ENCODE results near the gene LRRIQ1.
"Not testable (repeated sequence)": the region's sequence is repeated elsewhere in the genome, so short reads cannot be mapped to it uniquely, and the experiment has no call there.

The LRRIQ1 gene

DNA sequence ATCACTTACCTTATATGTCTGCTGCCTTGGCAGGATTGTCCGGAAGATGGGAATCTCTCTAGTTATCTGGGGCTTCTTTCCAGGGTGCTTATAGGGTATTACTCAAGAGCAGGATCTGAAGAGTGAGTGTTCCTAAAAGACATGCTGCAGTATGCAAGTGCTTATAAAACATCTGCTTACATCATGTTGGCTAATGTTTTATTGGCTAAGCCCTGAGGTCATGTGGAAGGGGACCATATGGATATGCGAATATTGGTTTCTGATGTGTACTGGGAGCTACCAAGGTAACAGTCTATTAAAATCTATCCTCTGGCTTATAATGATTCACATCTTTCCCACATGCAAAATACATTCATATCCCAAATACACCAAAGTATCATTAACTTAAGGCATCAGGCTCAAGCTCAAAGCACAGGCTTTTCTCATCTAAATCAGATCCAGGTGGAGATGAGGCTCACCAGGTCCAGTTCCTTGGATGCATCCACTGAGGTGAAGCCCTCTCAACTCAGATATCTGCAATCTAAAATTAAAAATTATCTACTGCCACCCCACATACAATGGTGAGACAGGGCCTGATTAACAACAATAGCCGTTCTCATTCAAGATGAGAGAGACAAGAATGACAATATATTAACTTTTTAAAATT is 29.8 kb downstream of the LRRIQ1 start:
- no peak for DNase-seq

DNA sequence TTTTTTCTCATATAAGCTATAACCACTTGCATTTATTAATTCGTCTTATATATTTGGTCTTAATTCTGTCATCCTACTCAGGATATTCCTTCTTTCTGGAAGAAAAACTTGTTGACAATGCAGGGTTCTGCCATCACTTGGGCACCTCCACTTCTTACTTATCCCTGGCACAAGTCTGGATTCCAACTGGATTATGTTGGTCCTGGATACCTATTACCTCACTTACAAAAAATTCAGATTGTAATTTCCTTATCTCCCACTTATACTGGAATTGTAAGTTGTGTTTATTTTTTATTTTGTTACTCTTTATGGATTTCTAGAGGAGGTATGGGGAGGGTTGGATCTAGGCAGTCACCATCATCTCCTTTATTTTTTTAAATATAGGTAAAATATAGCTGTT is 36.7 kb downstream of the LRRIQ1 start:
- peak; percentile 83 for DNase-seq

DNA sequence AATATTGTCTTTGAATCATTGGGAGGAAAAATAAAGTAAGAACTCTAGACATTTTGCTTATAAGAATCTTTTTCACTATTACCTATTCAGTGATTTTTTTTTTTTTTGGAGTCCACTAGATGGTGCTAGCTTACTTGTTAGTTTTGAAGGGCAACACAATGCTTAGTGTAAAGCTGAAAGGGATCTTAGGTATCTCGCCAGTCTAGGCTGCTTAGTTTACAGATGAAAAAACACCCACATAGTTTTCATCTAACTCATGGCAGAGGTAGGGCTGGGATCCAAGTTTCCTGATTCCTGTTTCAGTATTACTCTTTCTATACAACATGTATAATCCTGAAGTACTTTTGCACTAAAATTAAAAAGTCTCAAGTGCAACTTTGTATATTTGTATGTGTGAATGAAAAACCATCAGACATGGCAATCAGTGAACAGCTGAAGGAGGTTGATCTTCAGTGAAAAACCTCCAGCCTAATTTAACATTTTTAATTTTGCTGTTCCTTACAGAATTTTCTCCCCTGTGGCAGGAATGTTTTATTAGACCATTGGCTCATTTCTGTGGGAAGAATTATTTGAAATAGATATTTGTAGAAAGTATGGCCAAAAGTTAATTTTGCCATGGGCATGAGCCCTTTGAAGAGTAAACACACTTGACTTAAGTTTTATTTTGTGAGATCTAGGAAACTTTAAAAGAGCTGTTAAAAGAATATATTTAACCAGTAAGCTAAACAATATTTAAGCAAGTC is 40.7 kb downstream of the LRRIQ1 start:
- DNase-seq: peak; percentile 93

DNA sequence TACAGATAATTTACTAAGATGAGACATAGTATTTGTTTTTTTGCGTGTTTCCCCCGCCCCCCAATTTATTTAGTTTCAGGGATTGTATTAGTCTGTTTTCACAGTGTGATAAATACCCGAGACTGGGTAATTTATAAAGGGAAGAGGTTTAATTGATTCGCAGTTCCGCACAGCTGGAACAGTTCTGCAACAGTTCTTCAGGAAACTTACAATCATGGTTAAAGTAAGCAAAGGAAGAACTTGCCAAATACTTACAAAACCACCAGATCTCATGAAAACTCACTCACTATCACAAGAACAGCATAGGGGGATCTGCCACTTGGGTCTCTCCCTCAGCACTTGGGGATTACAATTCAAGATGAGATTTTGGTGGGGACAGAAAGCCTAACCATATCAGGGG is 48.9 kb downstream of the LRRIQ1 start:
- DNase-seq: no peak

DNA sequence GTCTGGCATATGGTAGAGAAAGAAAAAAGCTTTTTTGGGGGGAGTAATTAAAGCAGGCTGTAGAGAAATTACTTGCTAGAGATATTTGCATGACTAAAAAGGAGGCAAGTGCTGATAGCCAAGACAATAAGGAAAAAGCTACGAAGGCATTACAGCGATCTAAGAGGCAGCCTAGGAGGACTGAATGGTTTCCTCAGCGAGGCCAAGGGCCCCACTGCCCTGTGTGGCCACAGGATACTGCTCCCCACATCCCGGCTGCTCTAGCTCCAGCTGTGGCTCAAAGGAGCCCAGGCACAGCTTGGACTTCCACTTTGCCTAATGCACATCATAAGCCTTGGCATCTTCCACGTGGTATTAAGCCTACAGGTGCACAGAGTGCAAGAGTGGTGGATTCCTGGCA is 53.6 kb downstream of the LRRIQ1 start:
- no peak for DNase-seq

DNA sequence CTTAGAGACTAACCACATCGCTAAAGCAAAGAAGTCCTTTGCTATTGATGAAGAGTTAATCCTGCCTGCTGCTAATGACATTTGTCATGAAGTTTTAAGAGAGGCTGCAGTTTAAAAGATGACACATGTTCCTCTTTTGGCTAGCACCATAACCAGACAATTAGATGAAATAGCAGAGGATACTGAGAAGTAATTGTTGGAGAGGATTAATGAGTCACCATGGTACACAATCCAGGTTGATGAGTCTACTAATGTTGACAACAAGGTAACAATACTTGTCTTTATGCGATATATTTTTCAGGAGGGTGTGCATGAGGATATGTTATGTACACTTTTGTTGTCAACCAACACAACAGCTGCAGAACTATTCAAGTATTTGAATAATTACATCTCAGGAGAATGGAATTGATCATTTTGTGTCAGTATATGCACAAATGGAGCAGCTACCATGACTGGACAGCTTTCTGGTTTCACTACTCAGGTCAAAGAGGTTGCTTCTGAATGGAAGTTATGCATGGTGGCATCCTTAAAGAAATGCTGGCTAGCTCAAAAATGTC is 56.7 kb downstream of the LRRIQ1 start:
- no peak for DNase-seq

DNA sequence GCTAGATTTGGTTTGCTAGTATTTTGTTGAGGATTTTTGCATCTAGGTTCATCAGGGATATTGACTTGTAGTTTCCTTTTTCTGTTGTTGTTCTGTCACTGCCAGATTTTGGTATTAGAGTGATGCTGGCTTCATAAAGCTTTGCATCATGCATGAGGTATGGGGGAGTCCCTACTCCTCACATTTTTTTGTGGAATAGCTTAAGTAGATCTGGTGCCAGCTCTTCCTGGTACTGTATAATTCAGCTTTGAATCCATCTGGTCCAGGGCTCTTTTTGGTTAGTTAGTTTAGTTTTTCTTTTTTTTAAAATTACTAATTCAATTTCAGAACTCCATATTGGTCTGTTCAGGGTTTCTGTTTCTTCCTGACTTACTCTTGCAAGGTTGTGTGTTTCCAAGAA is 59.4 kb downstream of the LRRIQ1 start:
- peak; percentile 27 for DNase-seq

DNA sequence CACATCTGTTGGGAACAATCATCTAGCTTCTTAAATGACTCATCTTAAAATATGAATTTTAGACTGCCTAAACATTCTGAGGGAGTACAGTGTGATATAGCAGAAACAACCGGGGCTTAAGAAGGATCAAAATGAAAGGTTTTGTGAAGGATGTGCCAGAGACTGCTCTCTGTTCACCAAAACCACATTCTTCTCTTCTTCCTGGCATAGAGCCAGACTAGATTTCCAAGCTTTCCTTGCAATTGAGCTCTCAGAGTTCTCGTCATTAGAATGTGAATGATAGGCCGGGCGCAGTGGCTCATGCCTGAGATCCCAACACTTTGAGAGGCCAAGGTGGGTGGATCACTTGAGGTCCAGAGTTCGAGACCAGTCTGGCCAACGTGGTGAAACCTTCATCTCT is 94.5 kb downstream of the LRRIQ1 start:
- peak; percentile 3 for DNase-seq

DNA sequence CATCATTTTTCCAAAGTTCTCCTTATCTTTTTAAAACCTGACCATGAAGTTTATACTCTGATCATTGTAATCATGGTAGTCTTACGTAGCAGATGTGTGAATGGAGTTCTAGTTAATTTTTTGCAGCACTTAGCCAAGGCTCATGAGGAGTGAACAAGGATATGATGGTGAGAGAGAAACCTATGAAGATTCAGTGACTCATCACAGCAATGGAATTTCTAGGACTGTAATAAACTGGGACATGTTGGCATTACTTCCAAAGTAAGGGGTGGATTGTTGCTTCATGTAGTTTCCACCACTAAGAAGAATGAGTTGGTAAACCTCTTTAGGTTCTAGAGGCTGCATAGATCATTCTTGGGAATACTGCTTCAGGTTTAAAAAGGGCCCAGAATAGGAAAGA is 102.7 kb downstream of the LRRIQ1 start:
- DNase-seq: peak; percentile 49

DNA sequence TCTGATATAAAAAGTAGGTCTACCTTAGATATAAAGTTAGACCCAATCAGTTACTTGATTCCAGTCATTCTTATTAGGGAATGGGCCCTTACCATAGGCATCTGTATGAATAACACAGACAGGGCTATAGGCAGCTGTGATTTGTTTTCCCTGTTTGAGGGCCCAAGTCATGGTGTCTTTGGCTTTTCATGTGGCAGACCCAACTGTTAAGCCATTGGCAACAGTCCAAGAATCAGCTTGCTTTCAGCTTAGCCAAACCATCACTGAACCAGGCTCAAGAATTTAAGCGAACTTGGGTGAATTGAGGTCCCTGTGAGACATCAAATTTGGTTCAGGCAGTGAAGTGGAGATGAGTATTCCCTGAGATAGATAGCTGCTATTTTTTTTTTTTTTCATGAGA is 111.2 kb downstream of the LRRIQ1 start:
- no peak for DNase-seq

DNA sequence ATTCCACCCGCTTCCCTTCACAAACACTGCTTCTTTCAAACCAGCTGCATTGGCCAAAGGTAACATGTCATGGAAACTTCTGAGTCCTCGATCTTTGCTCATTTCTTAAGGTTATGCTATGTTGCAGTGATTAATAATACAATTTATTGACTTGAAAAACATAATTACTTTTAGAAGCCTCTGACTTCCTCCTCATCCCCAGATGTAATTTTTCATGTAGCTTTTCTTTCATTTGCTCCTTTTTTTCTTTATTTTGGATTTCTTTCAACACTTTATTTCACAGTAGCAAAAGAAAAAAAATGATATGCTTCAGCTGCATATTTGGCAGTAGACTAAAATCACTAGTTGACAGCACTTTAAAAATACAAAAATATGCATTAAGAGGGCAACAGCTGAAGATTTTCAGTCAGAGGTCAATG is 116.2 kb downstream of the LRRIQ1 start:
- no peak for DNase-seq

DNA sequence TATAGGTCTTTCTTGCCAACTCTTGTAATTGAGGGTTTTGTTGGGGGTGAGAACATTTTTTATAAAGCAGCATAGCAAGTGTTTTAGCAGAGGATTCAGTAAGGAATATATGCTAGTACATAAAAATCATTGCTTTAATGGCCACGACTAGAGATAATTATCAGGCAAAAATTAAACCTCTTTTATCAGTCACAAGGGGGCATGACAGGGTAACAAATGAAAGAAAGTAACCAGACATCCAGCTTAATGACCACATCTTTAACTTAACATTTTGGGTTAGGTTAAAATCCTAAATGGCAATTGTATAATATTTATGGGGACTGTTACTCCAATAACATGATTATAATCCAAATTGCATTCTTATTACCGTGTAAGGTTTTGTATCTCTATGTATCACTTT is 119.6 kb downstream of the LRRIQ1 start:
- DNase-seq: peak; percentile 10

DNA sequence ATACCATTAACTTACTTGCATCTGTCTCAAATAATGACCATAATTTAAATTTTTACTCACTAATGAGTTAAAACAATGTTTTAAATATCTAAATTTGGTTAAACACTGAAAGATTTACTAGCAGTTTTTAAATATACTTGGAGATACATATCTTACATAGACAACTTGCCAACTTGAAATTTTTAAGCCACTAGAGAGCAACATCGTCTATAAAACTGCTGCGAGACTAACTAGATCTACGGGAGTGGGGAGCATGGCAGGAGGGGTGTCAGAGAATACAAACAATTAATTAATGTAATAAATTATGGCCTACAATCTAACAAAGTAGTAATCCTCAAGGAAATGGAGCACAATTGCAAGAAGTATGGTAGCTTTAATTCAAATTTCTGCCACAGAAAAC is 120.4 kb downstream of the LRRIQ1 start:
- DNase-seq: no peak

DNA sequence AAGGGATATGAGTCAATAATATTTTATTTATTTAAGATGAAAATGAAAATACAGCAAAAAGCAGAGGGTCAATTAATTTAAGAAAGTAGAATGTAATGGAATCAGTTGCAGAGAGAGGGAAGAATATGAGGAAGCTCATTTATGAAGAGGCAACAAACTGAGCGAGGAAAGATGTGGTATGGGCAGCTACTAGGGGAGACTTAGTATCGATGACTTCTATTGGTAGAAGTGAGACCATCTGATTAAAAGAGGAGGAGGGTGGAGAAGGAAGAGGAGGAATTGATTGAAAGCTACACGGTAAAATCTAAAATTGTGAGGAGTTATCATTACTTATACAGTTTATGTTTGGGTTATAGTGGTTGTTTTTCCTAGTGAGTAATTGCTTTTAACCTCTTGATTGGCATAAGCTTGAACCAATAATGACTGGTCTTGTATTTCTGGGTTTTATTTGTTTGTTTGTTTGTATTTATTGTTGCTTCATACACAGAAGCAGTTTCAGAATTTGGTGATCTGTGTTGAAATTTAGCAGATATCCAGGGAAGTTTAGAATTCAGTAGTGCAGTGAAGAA is 121.0 kb downstream of the LRRIQ1 start:
- no peak for DNase-seq

DNA sequence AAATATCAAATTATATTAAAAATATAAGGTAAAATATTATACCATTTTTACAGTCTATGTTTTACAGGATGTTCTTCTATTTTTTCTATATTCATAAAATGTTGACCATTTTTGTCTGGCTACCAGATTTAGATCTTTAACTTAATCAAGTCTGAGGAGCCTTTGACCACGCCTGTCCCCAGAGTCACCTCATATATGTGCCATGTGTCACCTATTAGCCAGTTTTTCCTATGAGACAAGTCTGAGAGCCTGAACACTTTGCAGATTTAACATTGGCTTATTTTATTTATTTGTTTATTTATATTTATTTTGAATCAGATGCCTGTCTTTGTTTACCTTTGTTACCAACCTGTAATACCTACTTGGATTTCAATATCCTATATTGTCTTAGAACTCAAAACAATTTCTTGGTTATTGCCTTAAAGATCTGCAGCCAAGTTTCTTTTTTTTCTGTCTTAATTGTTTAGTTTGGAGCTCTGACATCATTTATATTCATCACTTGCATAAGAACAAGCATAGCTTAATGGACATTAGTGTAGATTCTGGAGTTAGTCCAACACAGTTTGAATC is 127.7 kb downstream of the LRRIQ1 start:
- DNase-seq: no peak

DNA sequence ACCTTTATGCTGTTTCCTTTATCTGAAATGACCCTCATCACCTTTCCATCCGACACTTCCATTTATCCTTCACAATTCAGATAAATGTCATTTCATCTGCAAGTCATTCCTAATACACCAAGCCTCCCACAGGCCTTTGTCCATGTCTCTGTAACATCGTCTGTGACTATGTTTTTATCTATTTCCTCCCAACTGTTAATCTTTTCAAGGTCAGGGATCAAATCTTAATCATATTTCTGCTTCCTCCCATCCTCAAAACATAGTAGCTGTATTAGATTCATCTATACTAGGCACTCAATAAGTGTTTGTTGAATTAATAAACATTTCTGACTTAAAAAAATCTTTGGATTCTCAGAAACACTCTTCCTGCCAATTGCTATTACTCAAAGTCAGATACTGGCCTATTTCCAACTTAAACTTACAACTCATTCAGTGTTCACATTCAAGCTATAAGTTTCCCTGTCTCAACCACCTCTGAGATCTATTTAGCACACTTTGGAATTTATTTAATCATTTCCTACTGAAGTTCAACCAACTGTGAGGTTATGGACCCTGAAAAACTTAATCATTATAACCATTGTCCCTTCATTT is 143.6 kb downstream of the LRRIQ1 start:
- DNase-seq: peak; percentile 64

DNA sequence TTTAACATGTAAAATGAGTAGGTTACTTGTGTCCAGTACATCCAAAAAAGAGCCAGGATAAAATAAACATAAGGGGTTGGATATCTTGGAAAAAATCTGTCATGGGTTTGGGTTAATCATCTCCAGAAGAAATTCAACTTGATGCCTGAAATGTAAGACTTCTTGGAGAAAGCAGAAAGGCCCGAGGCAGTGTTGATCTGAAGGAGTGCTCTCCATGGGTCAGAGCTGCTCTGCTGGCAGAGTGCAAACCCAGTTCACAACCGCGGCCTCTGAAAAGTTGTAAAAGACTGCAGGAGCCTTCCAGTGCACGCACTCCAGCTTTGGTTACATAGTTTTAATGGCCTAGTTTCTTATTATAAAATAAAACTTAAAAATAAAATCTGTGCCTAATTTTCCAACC is 146.5 kb downstream of the LRRIQ1 start:
- DNase-seq: no peak

DNA sequence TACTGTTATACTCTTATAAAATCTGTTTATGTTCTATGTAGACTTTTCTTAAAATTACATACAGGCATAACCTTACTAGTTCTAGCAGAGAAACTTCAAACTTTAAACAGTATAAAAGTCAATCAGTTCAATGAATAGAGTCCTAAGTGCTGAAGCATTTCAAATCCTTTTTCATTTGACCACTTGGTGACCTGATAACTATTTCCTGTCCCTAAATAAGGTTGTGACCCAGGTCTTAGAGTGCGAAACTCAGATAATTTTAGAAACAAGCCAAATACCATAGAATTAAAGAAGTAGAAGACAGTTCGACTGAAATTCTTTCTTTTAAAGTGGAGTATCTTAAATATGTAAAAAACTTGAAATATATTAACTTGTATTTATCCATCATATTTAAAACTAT is 147.7 kb downstream of the LRRIQ1 start:
- DNase-seq: no peak

DNA sequence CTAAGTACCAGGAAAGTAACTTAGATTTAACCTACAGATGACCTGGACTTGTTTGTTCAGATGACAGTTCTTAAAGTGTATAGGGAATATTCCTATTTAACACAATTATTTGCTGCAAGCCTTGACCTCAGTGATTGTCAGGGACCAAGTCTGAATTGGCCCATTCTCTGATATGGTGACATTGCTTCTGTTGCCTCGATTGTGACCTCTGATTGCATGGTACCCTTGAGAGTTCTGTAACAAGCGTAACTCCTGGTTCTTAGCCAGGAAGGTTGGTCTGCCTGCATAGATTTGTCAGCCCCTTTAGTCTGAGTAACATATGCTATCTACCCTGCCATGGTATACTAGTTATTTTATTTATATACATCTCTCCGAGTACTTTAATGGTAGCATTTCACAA is 150.1 kb downstream of the LRRIQ1 start:
- no peak for DNase-seq

DNA sequence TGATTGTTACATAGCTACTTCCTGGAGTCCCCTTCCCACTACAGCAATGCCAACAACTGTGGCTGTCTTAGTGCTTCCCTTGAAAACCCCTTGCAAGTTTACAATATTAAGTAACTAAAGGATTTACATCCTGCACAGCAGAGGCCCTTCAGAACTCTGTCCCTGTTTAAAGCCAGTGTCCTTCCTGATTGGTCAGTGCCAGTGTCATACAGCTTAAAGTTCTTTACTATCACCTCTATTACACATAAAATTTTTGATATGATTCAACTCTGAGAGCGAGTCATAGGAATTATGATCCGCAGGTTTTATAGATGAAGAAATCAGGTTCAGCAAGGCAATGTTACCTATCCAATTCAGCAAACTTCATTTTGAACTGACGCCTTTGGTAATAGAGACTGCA is 152.5 kb downstream of the LRRIQ1 start:
- DNase-seq: peak; percentile 9

DNA sequence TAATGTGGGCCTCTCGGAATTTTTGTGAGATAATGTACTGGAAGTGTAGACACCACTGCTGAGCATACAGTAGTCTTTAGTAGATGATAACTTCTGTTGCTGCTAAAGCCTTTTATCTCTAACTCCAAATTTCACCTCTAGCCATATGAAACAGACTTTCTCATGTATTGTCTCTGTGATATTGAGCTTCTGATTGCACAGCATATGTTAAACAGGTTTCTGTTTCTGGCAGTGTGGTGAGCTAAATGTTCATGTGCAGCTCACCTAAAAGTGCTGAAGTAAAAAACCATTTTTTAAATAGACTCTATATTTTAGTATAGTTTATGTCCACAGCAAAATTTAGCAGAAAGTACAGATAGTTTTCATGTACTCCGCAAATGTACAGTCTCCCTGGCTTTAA is 154.6 kb downstream of the LRRIQ1 start:
- DNase-seq: no peak

DNA sequence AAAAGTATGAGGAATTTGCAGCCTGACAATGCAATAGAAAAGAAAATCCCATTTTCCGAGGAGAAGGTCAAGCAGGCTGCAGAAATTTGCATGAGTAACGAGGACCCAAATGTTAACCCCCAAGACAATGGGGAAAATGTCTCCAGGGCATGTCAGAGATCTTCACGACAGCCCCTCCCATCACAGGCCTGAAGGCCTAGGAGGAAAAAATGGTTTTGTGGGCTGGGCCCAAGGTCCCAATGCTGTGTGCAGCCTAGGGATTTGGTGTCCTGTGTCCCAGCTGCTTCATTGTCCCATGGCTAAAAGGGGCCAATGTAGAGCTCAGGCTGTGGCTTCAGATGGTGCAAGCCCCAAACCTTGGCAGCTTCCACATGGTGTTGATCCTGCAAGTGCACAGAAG is 167.7 kb downstream of the LRRIQ1 start:
- DNase-seq: not testable (repeated sequence)

DNA sequence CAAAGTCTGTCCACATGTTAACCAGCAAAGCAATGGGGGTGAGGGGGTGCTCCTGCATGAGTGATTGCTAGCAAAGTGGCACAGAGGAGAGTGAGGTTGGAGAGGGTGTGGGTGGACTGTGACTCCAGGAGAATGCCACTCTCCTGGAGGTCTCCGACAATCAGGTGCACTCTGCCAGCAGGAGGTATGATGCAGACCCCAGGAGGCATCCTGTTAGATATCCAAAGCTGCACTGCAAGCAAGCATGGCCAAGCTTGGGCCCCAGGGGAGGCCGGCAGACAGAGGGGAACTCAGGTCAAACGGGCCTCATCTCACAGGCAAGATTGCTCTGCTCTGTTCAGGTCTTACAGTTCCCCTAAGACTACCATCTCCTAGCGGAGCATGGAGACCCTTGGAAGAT is 170.4 kb downstream of the LRRIQ1 start:
- DNase-seq: no peak

Data from NCI-H226 (cell line).